ENCODE results near the gene KCTD16.

The KCTD16 gene

GRCh38 chr5:144166696-144167095 lies 4.0 kb upstream of the KCTD16 start:
- TF ChIP-seq CTCF (IDR thresholded peaks at IDR 0.05; ENCODE audit: low read depth, low read length), result no peak
- no peak for DNase-seq (ENCODE audit: extremely low read depth, low read depth)

- TF ChIP-seq CTCF (IDR thresholded peaks at IDR 0.05; ENCODE audit: low read depth, low read length), result no peak
- DNase-seq (ENCODE audit: extremely low read depth, low read depth), result no peak
Measured at GRCh38 chr5:144167998-144168397, 2.7 kb upstream of the KCTD16 start.

GRCh38 chr5:144169904-144170275 lies 783 bp upstream of the KCTD16 start:
- TF ChIP-seq CTCF (IDR thresholded peaks at IDR 0.05; ENCODE audit: low read depth, low read length), result no peak
- DNase-seq (ENCODE audit: extremely low read depth, low read depth), result no peak

- no peak for DNase-seq (ENCODE audit: extremely low read depth, low read depth)
- TF ChIP-seq CTCF (IDR thresholded peaks at IDR 0.05; ENCODE audit: low read depth, low read length), result no peak
Measured at GRCh38 chr5:144173766-144174165, 3.1 kb downstream of the KCTD16 start.

- no peak for DNase-seq (ENCODE audit: extremely low read depth, low read depth)
- no peak for TF ChIP-seq CTCF (IDR thresholded peaks at IDR 0.05; ENCODE audit: low read depth, low read length)
Measured at GRCh38 chr5:144177548-144177947, 6.9 kb downstream of the KCTD16 start.

GRCh38 chr5:144179226-144179625 lies 8.6 kb downstream of the KCTD16 start:
- no peak for TF ChIP-seq CTCF (IDR thresholded peaks at IDR 0.05; ENCODE audit: low read depth, low read length)
- no peak for DNase-seq (ENCODE audit: extremely low read depth, low read depth)

GRCh38 chr5:144183254-144183889 lies 12.7 kb downstream of the KCTD16 start:
- DNase-seq (ENCODE audit: extremely low read depth, low read depth), result no peak
- peak; percentile 59 for TF ChIP-seq CTCF (IDR thresholded peaks at IDR 0.05; ENCODE audit: low read depth, low read length)

All from AG09319 (cell line).